T1000 (cell line): ENCODE results near the gene MAPK8IP1.

ENCODE experiments used
- DNase-seq: peaks from one replicate; lab custom pipeline; 2025; ENCODE audit warnings: mixed read lengths; lab: John Stamatoyannopoulos, UW

Gene MAPK8IP1

DNA sequence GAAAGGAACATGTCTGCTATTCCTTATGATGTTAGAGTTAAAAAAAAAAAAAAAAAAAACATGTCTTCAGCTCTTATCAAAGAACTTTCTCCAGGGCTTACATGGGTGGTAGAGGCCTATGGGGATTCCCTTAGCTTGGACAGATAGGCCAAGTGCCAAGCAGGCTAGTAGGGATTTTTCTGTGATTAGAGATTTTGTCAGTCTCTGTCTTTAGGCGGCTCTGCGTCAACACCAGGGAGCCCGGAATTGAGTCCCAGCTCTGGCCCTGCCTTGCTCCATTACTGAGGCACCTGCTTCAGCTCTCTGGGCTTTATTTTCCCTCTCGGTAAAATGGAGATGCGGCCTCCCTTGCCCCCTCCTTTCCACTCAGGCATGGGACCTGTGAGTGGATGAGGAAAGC lies 25.1 kb upstream of the MAPK8IP1 start:
- no peak for DNase-seq

DNA sequence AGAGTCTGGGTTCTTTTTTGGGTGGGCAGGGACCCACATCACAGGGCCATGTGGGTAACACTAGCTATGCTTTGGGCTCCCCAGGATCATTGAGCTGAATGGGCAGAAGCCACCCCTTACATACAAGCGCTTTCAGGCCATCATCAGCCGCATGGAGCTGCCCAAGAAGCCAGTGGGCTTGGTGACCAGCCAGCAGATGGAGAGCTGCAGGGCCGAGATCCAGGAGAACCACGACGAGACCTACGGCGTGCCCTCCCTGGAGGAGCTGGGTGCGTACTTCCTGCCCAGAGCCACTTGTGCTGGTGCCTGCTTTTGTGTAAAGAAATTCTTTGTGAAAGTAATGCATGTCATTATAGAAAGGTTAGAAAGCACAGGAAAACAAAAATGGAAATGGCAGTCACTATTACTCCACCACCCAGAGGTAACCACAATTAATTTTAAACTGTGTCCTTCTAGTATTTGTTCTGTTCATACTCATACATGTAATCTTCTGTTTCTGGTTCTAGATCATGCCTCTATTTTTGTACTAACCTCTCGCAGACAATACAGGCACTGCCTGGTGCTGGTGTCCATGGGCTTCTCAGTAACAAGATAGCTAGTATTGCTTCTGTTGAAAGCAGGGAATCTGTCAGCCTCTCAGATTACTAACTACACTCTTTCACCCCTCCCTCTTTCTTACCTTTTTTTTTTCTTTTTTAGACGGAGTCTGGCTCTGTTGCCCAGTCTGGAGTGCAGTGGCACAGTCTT lies 24.5 kb upstream of the MAPK8IP1 start:
- no peak for DNase-seq

DNA sequence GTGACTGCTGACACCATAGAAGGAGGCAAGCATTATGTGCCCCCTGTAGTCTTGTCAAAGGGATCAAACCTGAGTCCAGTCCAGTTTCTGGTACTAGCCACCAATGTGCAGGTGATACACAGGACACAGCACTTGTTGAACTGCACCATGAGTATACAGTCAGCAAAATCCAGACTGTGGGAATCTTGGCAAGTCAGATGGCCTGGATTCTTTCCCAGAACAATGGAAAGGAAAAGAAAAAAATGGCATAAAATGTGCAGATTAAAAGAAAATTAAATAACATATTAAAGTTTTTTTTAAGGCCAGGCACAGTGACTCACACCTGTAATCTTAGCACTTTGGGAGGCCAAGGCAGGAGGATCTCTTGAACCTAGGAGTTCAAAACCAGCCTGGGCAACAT lies 21.4 kb upstream of the MAPK8IP1 start:
- no peak for DNase-seq

DNA sequence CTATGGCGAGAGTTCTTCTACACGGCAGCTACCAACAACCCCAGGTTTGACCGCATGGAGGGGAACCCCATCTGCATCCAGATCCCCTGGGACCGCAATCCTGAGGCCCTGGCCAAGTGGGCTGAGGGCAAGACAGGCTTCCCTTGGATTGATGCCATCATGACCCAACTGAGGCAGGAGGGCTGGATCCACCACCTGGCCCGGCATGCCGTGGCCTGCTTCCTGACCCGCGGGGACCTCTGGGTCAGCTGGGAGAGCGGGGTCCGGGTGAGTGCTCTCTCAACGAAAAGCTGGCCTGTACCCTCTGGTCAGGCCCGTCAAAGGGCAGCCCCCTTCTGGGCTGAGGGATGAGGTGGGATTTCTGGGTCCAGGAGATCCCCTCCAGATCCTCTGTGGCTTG lies 15.9 kb upstream of the MAPK8IP1 start:
- DNase-seq: no peak

DNA sequence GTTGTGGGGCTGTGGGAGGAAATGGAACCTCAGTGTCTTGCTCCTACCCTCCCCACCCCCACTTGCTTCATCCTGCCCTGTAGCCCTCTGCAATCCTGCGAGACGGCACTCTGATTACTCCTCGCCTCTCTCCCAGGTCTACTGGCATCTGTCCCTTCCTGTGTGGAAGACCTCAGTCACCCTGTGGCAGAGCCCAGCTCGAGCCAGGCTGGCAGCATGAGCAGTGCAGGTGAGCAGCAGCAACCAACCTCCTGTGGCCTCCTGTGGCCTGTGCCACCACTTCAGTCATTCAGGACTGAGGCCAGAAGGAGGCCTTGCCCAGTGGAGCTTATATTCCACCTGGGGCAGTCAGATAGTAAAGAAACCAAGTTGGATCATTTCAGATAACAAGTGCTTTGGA lies 14.7 kb upstream of the MAPK8IP1 start:
- DNase-seq: no peak

DNA sequence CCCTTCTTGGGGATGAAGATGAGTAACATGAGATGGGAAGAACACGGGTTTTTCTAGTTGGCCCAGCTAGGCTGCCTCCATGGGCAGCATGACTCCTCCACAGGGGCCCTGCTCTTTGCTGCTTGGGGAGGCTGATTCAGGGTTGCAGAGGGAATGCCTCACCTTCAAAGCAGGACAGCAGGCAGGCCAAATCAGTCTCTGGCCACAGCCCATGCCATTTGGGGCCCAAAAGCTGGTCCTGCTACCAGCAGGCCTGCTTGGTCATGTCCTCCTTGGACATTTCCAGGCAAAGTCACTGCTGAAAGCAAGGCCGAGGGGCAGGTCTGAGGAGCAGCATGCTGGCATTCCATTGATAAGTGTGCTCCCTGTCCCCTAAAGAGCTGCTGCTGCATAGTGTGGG lies 13.8 kb upstream of the MAPK8IP1 start:
- DNase-seq: no peak

DNA sequence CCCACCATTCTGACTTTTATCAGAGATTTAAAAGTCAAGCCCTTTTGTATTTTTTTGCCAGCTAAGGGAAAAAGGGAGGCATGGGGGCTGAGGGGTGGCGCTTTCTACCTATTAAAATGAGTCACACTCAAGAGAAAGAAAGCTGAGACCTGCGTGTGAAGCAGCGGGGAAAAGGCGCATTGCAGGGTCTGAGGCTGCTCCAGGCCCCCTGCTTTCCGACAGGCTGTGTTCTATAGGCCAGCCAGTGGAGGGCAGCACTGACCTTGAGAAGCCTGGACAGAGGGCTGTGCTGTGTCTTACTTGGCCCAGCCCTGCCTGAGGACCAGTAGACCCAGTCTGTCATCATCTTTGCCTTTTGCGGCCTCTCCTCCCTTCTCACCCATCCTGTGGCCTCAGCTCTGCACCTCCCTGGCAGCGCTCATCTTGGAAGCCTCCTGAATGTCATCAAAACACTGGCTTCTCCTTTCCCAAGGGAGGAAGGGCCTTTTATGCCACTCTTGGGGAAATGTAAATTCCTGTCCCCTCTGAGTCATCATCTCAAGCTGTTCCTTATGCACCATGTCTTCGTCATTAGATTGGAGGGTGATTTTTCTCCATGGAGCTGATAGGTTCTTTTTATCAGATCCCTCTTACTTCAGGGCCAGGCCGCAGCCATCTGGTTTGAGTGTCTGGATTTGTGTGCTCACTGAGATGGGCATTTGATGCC lies 12.6 kb upstream of the MAPK8IP1 start:
- peak; percentile 83 for DNase-seq

DNA sequence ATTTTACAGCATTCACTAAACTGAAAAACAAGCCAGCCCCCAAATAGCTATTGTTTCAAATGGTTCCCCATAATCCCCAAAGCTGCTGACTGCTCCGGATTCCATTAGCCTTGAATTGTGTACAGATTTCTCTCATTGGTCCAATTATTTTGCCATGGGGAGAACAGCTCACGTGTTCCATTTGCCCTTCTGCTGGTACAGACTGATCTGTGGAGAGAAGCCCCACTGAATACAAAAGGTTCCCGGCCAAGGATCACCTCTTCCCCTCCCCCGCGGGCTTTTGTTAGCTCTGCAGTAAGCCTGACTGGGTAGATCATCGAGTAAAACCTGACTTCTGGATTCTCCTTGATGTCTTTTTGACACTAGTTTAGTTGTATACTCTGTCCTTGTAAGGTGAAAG lies 9.1 kb upstream of the MAPK8IP1 start:
- DNase-seq: no peak

DNA sequence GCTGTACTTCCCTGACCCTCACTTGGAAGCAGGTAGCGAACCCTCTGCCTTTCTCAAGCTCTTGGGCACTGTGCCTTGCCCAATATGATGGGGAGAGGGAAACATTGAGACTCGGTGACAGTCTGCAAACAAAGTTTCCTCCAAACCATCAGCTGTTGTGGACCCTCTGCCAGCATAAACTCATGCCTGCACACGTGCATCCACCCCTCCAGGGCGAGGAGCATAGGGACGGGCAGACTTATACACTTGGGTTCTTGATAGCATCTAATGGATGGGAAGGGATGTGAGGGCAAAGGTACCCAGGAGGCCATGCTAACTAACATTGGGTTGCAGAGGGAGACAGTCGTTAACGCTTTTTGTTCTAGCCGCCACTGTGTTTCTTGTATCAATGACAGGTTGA lies 8.2 kb upstream of the MAPK8IP1 start:
- no peak for DNase-seq

DNA sequence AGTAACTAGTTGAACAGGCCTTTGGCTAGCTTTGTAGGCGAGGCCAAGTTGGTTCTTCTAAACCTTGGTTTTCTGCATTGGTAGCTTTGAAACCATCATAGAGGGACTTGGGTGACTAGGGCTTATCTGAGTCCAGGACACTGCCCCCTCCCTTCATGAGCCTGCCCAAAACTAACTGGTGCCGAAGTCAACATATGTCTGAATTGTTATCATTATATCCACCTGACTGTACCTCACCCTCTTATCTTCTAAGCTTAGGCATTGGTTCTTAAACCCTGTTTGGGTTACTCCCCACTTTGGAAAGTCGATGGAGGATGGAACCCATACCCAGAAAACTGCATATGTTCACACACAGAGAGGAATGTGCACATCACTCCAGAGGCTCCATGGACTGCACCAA lies 7.6 kb upstream of the MAPK8IP1 start:
- DNase-seq: no peak

DNA sequence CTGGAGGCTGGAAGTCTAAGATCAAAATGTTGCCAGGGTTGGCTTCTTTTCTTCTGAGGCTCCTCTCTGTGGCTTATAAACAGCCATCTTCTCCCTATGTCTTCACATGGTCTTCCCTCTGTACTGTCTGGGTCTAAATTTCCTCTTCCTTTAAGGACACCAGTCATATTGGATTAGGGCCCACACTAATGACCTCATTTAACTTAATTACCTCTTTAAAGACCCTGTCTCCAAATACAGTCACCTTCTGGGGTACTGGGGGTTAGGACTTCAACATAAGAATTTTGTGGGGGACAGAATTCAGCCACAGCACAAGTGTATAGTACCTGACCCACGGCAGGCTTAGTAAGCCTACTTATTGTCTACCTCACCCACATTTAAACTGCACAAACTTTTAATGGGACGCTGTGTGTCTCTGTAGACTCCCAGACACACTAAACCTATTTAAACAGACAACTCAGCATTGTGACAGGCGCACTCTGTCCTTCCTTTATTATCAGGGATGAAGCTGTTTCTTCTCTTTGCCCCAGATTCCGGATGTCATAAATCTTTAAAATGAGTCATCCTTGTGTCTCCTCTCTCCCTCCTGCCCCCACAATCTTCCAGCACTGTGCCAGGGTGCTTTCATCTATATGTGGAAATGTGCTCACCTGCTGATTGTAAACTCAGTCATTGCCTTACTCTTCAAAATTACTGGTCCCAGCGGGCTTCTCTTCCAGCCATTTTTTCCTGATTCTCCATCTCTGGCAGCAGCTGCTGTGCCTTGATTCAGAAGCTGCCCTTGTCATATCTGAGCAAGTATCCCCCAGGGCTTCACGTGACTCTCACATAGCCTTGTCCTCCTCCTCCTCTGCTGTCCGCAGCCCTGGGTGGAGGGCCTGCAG lies 5.4 kb upstream of the MAPK8IP1 start:
- peak; percentile 64 for DNase-seq

DNA sequence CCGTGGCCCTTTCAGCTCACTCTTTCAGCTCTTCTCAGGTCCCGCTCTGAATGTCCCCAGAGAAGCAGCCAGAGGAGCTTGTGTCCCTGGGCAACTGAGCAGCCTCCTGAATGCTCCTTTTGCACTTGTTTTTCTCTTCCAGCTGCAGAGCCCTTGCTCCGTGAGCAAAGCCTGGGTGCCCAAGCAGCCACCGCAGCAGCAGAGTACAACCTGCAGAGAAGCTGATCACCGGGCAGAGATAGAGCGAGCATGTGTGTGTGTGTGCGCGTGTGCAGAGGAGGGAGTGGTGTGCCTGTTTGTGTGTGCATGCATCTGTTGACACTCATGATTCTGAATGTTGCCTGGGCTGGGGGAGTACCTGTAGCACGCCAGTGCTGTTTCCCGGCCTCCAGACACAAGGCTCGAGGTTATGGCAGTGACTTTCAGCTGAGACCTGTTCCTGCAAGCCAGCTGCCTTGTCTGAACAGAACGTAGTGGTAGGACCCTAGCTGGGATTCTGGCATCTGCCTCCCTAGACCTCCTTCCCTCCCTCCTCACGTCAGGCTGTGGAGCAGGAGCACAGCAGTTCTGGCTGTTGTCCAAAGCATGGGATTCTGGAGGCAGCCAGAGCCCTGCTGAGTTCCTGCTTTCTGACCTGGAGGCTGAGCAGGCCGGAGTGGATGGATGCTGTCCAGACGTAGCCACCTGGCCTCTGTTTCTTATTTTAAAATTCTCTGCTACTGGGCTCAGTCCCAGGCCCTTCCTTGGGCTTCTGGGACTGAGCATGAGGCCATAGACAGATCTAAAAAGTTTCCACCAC lies 4.5 kb upstream of the MAPK8IP1 start:
- no peak for DNase-seq

DNA sequence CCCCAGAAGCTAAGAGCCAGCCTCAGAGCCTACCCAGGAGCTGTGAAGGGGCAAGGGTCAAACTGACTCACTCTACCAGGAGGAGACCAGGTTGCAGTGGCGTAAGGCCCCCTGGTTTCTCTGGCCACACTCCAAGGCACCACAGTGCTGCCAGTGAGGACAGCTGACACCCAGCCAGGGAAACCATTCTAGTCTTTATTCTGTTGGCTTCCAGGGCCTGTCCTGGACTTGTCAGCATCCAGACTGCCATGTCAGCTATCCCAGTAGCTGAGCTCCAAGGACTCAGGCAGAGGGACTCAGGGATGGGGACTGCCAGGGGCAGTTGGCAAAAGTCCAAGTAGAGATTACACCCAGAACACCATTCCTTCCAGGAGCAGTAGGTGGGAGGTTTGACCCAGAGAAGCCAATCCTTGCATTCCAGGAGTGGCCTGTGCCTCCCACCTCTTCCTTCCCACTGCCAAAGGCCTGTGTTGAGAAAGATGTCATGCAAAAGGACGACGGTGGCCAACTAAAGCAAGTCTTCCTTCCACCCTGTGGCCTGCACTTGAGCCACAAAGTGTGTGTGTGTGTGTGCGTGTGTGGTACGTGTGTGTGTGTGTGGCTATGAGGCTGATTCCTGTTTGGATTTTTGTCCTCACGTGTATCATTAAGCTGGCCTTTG lies 3.6 kb upstream of the MAPK8IP1 start:
- DNase-seq: no peak

DNA sequence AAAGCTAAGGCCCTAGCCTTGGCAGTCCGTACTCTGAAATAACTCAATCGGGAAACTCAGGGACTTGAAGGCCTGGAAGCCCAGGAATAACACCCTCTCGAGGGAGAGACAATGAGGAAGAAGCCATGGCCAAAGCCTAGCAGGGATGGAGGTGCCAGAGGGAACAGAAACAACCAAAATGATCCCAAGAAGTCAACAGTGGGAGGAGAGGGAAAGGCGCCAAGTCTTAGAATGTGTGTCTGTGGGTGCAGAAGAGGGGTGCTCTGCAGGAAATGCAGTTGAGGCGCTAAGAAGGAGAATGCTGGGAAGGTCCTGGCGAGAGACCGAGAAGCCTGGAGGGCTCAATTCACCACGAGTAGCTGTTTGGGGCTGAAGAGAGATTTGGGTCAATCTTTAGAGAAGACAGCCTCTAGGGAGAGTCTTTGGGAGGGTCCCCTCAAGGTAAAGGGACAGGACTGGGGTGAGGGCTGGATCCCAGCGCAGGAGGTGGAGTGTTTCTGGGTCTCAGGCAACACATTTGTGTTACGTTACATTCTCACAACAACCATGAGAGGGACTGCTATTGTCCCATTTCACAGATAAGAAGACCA lies 760 bp upstream of the MAPK8IP1 start:
- no peak for DNase-seq

DNA sequence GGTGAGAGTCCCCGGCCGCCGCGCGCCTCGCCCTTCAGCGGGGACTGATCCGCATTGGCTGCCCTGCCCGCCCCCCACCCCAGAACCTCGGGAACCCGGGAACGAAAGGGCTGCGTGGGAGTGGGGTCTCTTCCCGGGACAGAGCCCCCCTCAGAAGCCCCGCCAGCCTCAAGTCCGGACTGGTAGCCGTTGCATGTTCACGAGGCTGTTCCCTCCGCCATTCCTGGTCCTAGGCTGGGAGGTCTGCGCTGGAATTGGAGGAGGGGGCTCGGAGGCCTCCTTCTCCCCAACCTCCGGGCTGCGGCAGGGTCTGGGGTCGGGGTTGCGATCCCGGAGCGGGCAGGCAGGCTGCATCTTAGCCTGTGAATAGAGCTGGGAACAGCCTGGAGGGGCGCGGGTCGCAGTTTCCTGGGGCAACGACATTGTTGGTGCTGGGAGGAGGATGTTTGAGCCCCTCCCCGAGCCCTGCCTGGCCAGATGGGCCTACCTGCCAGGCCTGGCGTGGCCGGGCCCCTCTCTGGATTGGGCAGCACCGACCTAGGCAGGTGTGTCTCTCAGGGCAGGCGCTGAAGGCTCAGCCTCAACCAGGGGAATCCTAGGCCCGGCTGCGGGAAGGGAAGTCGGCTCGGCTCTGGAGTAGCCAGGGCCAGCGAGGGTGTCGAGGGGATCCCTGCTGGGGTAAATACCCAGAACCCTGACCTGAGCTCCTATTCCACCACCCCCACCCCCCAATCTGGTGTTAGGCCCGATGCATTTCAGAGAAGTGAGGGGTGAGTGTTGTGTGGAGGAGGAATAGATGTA lies 670 bp downstream of the MAPK8IP1 start:
- no peak for DNase-seq

DNA sequence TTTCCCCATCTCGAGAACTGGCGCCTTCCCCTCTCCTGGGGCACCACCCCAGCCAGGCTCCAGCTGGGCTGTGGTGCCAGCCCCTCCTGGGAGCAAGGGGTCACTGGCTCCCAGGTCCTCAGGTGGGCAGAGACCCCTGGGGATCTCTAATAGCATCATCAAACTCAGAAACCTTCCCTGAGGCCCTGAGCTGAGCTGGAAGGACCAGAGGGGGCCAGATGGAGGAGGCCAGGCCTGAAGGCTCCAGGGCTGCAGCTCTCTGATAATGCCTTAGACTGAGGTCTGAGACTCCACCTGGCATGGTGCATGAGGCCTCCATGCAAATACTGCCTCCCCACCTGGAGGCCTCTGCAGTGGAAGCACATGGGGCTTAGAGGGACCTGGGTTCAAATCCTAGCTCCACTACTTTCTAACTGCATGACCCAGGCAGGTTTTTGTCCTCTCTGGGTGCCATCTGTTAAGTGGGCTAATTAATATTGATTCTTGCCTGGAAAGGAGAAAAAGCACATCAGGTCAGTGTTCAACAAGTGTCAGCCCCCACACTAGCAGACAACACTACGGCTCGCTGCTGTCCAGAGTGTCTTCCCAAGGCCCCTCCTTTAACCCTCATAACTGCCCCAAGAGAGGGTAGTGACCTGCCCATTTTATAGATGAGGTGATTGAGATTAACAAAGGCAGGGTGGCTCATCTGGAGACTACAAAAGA lies 1.5 kb downstream of the MAPK8IP1 start:
- no peak for DNase-seq

DNA sequence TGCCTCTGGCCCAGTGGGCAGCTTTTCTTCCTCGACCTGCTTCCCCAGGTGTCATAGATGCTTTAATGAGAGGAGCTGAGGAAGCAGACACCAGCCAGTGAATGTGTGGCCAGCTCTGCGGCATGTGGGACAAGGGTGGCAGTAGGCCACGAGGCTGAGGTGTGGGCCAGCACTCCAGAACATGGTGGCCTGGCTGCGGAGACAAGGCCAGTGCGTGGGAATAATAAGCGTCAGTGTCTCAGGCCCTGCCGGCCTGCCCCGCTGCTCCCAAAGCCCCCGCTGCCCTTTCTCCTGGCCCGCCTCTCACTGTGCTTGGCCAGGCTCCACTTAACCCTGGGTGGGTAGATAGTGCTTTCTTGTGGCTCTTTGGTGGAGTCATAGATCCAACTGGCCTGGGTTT lies 2.1 kb downstream of the MAPK8IP1 start:
- DNase-seq: no peak

DNA sequence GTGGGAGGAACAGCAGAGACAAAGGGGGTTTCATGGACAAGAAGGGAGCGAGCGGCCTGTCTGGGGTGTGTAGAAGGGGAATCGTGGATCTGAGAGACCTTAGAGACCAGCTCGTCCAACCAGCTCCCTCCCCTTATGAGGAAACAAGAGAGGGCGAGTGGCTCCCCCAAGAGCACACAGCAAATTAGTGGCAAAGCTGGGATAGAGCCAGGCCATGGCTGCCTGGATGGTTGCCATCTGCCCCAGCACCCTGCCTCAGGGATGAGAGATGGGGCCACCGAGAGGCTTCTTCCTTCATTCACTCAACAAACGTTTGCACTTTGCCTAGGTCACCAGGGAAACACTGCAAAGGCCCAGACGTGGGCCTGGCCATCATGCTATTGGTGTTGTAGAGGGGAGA lies 4.1 kb downstream of the MAPK8IP1 start:
- no peak for DNase-seq

DNA sequence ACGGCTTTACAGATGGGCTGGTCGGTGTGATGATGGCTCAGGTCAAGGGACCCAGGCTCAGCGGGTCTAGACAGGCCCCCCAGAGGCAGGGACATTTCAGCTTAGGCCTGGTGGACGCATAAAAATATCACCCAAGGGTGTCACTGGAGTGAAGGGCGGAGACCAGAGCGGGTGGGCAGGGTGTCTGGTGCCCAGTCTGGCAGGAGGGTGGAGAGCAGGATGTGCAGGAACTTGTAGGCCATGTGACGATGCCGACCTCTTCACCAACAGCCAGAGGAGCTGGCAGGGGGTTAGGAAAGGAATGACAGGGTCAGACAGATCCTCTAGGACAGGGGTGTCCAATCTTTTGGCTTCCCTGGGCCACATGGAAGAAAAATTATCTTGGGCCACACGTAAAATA lies 4.5 kb downstream of the MAPK8IP1 start:
- no peak for DNase-seq
